ENCODE measurements around the gene CEP295NL. TPM values are rescaled to one million over a fixed set of nuclear protein-coding genes. Genes with fewer than 3 reads are reported as not detected.

CEP295NL gene
- total and polyA plus RNA-seq, 2 of the 13 experiments (the other 11 are each of a cell fraction or from before 2014, with no cell fraction given), result not detected

DNA sequence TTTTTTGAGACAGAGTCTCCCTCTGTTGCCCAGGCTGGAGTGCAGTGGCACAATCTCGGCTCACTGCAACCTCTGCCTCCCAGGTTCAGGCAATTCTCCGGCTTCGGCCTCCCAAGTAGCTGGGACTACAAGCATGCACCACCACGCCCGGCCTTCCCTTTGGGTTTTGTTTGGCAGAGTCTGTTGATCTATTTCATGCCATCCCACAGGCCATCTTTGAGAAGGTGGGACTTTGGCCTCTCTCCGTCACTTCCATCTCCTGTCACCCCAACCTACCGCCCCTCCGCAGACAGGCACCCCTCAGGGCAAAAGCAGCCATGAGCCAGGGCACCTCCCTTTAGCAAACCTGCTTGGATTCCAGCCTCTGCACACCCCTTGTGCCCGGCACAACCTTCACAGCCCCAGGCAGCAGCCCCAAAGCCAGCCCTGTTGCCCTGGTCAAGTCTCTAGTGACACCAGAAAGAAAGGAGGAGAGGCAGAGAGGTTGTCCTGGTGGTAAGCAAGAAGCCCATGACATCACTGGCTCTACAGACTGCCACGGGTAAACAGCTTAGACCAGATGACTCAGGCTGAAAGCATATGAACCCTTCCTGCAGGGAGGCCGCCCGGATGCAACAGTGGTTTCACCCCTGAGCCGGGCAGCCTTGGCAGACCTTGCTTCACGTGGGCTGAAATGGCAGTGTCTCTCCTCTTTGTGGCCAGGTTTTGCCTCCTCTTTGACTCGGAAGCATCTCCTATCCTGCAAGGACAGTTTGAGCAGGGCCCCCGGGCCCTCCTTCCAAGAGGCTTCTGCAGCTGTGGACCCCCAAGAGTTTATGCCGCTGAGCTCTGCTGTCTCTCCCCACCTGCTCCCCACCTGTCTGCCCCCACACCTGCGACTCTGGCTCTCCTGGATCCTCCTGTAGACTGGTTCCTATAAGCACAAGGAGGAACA lies 30.3 kb upstream of the CEP295NL start (continued):
- TF ChIP-seq, protein P1, sequence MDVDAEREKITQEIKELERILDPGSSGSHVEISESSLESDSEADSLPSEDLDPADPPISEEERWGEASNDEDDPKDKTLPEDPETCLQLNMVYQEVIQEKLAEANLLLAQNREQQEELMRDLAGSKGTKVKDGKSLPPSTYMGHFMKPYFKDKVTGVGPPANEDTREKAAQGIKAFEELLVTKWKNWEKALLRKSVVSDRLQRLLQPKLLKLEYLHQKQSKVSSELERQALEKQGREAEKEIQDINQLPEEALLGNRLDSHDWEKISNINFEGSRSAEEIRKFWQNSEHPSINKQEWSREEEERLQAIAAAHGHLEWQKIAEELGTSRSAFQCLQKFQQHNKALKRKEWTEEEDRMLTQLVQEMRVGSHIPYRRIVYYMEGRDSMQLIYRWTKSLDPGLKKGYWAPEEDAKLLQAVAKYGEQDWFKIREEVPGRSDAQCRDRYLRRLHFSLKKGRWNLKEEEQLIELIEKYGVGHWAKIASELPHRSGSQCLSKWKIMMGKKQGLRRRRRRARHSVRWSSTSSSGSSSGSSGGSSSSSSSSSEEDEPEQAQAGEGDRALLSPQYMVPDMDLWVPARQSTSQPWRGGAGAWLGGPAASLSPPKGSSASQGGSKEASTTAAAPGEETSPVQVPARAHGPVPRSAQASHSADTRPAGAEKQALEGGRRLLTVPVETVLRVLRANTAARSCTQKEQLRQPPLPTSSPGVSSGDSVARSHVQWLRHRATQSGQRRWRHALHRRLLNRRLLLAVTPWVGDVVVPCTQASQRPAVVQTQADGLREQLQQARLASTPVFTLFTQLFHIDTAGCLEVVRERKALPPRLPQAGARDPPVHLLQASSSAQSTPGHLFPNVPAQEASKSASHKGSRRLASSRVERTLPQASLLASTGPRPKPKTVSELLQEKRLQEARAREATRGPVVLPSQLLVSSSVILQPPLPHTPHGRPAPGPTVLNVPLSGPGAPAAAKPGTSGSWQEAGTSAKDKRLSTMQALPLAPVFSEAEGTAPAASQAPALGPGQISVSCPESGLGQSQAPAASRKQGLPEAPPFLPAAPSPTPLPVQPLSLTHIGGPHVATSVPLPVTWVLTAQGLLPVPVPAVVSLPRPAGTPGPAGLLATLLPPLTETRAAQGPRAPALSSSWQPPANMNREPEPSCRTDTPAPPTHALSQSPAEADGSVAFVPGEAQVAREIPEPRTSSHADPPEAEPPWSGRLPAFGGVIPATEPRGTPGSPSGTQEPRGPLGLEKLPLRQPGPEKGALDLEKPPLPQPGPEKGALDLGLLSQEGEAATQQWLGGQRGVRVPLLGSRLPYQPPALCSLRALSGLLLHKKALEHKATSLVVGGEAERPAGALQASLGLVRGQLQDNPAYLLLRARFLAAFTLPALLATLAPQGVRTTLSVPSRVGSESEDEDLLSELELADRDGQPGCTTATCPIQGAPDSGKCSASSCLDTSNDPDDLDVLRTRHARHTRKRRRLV (CRISPR knock-in tag; IDR thresholded peaks at IDR 0.05), result no peak
- TF ChIP-seq ZNF570 (CRISPR knock-in tag; IDR thresholded peaks at IDR 0.05; ENCODE audit: borderline replicate concordance), result no peak
- TF ChIP-seq, protein P2, sequence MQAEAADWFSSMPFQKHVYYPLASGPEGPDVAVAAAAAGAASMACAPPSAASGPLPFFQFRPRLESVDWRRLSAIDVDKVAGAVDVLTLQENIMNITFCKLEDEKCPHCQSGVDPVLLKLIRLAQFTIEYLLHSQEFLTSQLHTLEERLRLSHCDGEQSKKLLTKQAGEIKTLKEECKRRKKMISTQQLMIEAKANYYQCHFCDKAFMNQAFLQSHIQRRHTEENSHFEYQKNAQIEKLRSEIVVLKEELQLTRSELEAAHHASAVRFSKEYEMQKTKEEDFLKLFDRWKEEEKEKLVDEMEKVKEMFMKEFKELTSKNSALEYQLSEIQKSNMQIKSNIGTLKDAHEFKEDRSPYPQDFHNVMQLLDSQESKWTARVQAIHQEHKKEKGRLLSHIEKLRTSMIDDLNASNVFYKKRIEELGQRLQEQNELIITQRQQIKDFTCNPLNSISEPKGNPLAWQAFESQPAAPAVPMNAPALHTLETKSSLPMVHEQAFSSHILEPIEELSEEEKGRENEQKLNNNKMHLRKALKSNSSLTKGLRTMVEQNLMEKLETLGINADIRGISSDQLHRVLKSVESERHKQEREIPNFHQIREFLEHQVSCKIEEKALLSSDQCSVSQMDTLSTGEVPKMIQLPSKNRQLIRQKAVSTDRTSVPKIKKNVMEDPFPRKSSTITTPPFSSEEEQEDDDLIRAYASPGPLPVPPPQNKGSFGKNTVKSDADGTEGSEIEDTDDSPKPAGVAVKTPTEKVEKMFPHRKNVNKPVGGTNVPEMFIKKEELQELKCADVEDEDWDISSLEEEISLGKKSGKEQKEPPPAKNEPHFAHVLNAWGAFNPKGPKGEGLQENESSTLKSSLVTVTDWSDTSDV (CRISPR knock-in tag; IDR thresholded peaks at IDR 0.05), result 0 out of 2 replicates have a peak, but pooled peaks have one; percentile 60
- TF ChIP-seq PLRG1 (conservative IDR thresholded peaks at IDR 0.05), result no peak
- TF ChIP-seq HOXA7 (CRISPR knock-in tag; IDR thresholded peaks at IDR 0.05), result no peak
- TF ChIP-seq, protein P3, sequence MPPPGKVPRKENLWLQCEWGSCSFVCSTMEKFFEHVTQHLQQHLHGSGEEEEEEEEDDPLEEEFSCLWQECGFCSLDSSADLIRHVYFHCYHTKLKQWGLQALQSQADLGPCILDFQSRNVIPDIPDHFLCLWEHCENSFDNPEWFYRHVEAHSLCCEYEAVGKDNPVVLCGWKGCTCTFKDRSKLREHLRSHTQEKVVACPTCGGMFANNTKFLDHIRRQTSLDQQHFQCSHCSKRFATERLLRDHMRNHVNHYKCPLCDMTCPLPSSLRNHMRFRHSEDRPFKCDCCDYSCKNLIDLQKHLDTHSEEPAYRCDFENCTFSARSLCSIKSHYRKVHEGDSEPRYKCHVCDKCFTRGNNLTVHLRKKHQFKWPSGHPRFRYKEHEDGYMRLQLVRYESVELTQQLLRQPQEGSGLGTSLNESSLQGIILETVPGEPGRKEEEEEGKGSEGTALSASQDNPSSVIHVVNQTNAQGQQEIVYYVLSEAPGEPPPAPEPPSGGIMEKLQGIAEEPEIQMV (CRISPR knock-in tag; IDR thresholded peaks at IDR 0.05; ENCODE audit: low read depth), result no peak
- TF ChIP-seq ZNF253 (CRISPR knock-in tag; IDR thresholded peaks at IDR 0.05; ENCODE audit: borderline replicate concordance), result no peak
- no peak for TF ChIP-seq SMARCE1 (IDR thresholded peaks at IDR 0.05; ENCODE audit: borderline replicate concordance)
- TF ChIP-seq ZNF33A (CRISPR knock-in tag; IDR thresholded peaks at IDR 0.05; ENCODE audit: borderline replicate concordance), result no peak
- TF ChIP-seq, protein P4, sequence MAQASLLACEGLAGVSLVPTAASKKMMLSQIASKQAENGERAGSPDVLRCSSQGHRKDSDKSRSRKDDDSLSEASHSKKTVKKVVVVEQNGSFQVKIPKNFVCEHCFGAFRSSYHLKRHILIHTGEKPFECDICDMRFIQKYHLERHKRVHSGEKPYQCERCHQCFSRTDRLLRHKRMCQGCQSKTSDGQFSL (CRISPR knock-in tag; IDR thresholded peaks at IDR 0.05), result no peak
- TF ChIP-seq, protein P5, sequence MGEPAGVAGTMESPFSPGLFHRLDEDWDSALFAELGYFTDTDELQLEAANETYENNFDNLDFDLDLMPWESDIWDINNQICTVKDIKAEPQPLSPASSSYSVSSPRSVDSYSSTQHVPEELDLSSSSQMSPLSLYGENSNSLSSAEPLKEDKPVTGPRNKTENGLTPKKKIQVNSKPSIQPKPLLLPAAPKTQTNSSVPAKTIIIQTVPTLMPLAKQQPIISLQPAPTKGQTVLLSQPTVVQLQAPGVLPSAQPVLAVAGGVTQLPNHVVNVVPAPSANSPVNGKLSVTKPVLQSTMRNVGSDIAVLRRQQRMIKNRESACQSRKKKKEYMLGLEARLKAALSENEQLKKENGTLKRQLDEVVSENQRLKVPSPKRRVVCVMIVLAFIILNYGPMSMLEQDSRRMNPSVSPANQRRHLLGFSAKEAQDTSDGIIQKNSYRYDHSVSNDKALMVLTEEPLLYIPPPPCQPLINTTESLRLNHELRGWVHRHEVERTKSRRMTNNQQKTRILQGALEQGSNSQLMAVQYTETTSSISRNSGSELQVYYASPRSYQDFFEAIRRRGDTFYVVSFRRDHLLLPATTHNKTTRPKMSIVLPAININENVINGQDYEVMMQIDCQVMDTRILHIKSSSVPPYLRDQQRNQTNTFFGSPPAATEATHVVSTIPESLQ (CRISPR knock-in tag; conservative IDR thresholded peaks at IDR 0.05), result no peak
- no peak for TF ChIP-seq ZNF10 (CRISPR knock-in tag; IDR thresholded peaks at IDR 0.05; ENCODE audit: borderline replicate concordance, low read depth)
- TF ChIP-seq ZNF382 (CRISPR knock-in tag; IDR thresholded peaks at IDR 0.05; ENCODE audit: borderline replicate concordance), result no peak
- TF ChIP-seq KLF15 (CRISPR knock-in tag; IDR thresholded peaks at IDR 0.05; ENCODE audit: borderline replicate concordance), result no peak
- no peak for TF ChIP-seq SCMH1 (CRISPR knock-in tag; IDR thresholded peaks at IDR 0.05; ENCODE audit: borderline replicate concordance)

Measured in HepG2 (cell line).